Colonic mucosa (tissue), 4 donors: ENCODE results near the gene TBX5. TPM values are rescaled to one million over a fixed set of nuclear protein-coding genes. Genes with fewer than 3 reads are reported as not detected.

Source experiments
- DNase-seq: peaks from one replicate; pipeline ENCODE4 v3.0.0-alpha.2; 2020
- H3K27ac ChIP-seq: fragments of 200-600 bp; one replicate; pipeline ENCODE4 v1.8.0; 2021
- H3K27me3 ChIP-seq: fragments of 200-600 bp; one replicate; pipeline ENCODE4 v1.8.0; 2021
- H3K36me3 ChIP-seq: fragments of 200-600 bp; one replicate; pipeline ENCODE4 v1.8.0; 2021
- H3K4me1 ChIP-seq: fragments of 200-600 bp; one replicate; pipeline ENCODE4 v1.8.0; 2021; ENCODE audit warnings: mild to moderate bottlenecking
- H3K4me3 ChIP-seq: fragments of 200-600 bp; one replicate; pipeline ENCODE4 v1.8.0; 2021
- H3K9ac ChIP-seq, 2 donors: one replicate each; pipeline ENCODE4 v1.7.0; 2013; ENCODE audit warnings: control low read depth in 2 of 2, low read depth in 2 of 2, low read length in 2 of 2
- H3K9me3 ChIP-seq: fragments of 200-600 bp; one replicate; pipeline ENCODE4 v1.8.0; 2021
- CTCF ChIP-seq: fragments of 200-600 bp; IDR thresholded peaks from one replicate; pipeline ENCODE4 v1.8.0; 2022; ENCODE audit warnings: antibody characterized with exemption, mild to moderate bottlenecking
- intact Hi-C: fragments of 100-400 bp; cut with DNase I; formaldehyde crosslinking; loops from one replicate; pipeline ENCODE4 v1.14.1; 2022
- total RNA-seq, 2 donors: library from RNA; stranded (reverse); fragmentation: NEBNext Ultra II Directional in 1 of 2; extraction: Animal tissue kit (Norgen Biotek cat#: 25700) in 1 of 2; gene quantifications; one replicate each; pipeline ENCODE4 v1.2.1, GENCODE V29; 2021
- donor health status: healthy.
- donor health status: DM: no; HTN: no; CAD: no.
- donor health status: DM: no; HTN: no; CAD: no.

Gene TBX5
- total RNA-seq, 2 donors from 2014 or later, result not detected

- no peaks in the 10 kb centered on the region for H3K27me3 ChIP-seq
- no peaks in the 10 kb centered on the region for H3K36me3 ChIP-seq
- no peak for DNase-seq
- H3K9me3 ChIP-seq, result no peaks in the 10 kb centered on the region
- H3K9ac ChIP-seq, result no peak overlapping the region
- no peak overlapping the region for H3K4me3 ChIP-seq
- intact Hi-C loops, result no loop called here
- no peak for TF ChIP-seq CTCF
- H3K4me1 ChIP-seq, result no peaks in the 10 kb centered on the region
- no peak overlapping the region for H3K27ac ChIP-seq
Observed at GRCh38 chr12:114314403-114314802, 91.5 kb downstream of the TBX5 start.

GRCh38 chr12:114313910-114314309, 92.0 kb downstream of the TBX5 start:
- TF ChIP-seq CTCF, result no peak
- intact Hi-C loops, result no loop called here
- no peak overlapping the region for H3K4me3 ChIP-seq

GRCh38 chr12:114311974-114312373, 94.0 kb downstream of the TBX5 start:
- H3K9ac ChIP-seq, result no peak overlapping the region
- H3K9me3 ChIP-seq, result no peaks in the 10 kb centered on the region
- intact Hi-C loops, result no loop called here
- no peak overlapping the region for H3K4me3 ChIP-seq
- H3K27me3 ChIP-seq, result no peaks in the 10 kb centered on the region
- no peak for DNase-seq
- TF ChIP-seq CTCF, result no peak
- H3K4me1 ChIP-seq, result no peaks in the 10 kb centered on the region
- H3K36me3 ChIP-seq, result no peaks in the 10 kb centered on the region
- no peak overlapping the region for H3K27ac ChIP-seq

More at GRCh38 chr12:114313910-114314309, 92.0 kb downstream of the TBX5 start:
- Histone ChIP-seq H3K36me3 (no peaks in the 10 kb centered on the region), H3K4me1 (no peaks in the 10 kb centered on the region), H3K9me3 (no peaks in the 10 kb centered on the region), H3K9ac (no peak overlapping the region), H3K27me3 (no peaks in the 10 kb centered on the region), H3K27ac (no peak overlapping the region)
- no peak for DNase-seq

GRCh38 chr12:114306646-114307045, 99.3 kb downstream of the TBX5 start:
- Histone ChIP-seq H3K36me3 (no peaks in the 10 kb centered on the region), H3K27ac (no peak overlapping the region), H3K9ac (no peak overlapping the region), H3K27me3 (no peaks in the 10 kb centered on the region), H3K9me3 (no peaks in the 10 kb centered on the region), H3K4me1 (no peaks in the 10 kb centered on the region), H3K4me3 (no peak overlapping the region)
- intact Hi-C loops, result no loop called here
- DNase-seq, result no peak
- TF ChIP-seq CTCF, result no peak

GRCh38 chr12:114305446-114305845, 100.5 kb downstream of the TBX5 start:
- Histone ChIP-seq H3K9ac (no peak overlapping the region), H3K9me3 (no peaks in the 10 kb centered on the region), H3K36me3 (no peaks in the 10 kb centered on the region), H3K4me1 (no peaks in the 10 kb centered on the region), H3K27ac (no peak overlapping the region), H3K27me3 (no peaks in the 10 kb centered on the region), H3K4me3 (no peak overlapping the region)
- no peak for DNase-seq
- intact Hi-C loops, result no loop called here
- no peak for TF ChIP-seq CTCF
